ENCODE results near the gene OPCML.

The OPCML gene

DNA sequence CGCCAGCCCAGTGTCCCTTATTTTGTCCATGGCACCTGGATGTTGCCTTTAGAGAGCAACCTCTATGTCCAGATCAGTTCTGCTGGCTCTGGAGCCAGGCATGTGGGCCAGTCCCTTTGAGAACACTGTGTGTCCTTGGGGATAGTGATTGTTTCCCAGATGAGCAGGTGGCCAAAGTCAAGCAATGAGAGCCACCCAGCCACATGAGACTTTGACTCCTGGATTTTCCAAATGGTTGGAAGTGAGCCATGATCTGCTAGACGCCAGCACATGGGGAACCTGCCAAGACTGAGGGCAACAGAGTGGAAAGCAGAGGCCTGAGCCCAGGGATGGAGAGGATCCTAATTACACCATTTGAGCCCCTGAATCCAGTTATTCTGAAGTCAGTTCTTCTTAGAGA is 479.8 kb downstream of the OPCML start:
- H3K4me1 ChIP-seq (ENCODE audit: insufficient read depth, low read length, poor library complexity, severe bottlenecking) = no peaks in the 10 kb centered on the region
- no peaks in the 10 kb centered on the region for H3F3A ChIP-seq (ENCODE audit: low read depth)
- H3K9me3 ChIP-seq (ENCODE audit: insufficient read depth, low read depth, low read length) = peaks cover 7% of the 10 kb centered on the region; the same call in 1 of the 2 replicates
- H2AFZ ChIP-seq (ENCODE audit: low read length) = no peak overlapping the region
- no peak overlapping the region for H3K4me3 ChIP-seq (ENCODE audit: low read length, poor library complexity, severe bottlenecking)
- no peaks in the 10 kb centered on the region for H4K20me1 ChIP-seq (ENCODE audit: insufficient read depth, low read length, poor library complexity, severe bottlenecking)
- H3K36me3 ChIP-seq (ENCODE audit: insufficient read depth, low read length) = no peaks in the 10 kb centered on the region
- no peaks in the 10 kb centered on the region for H3K79me2 ChIP-seq (ENCODE audit: insufficient read depth, low read length)
- no peak overlapping the region for H3K9ac ChIP-seq (ENCODE audit: low read depth, low read length, poor library complexity, severe bottlenecking)
- no peak overlapping the region for H3K4me2 ChIP-seq (ENCODE audit: low read depth, low read length, poor library complexity, severe bottlenecking)
- H3K27me3 ChIP-seq (ENCODE audit: insufficient read depth, low read length, poor library complexity, severe bottlenecking) = no peaks in the 10 kb centered on the region
- TF ChIP-seq EZH2phosphoT487 (IDR thresholded peaks at IDR 0.05; ENCODE audit: borderline replicate concordance) = no peak
- TF ChIP-seq, protein P1, sequence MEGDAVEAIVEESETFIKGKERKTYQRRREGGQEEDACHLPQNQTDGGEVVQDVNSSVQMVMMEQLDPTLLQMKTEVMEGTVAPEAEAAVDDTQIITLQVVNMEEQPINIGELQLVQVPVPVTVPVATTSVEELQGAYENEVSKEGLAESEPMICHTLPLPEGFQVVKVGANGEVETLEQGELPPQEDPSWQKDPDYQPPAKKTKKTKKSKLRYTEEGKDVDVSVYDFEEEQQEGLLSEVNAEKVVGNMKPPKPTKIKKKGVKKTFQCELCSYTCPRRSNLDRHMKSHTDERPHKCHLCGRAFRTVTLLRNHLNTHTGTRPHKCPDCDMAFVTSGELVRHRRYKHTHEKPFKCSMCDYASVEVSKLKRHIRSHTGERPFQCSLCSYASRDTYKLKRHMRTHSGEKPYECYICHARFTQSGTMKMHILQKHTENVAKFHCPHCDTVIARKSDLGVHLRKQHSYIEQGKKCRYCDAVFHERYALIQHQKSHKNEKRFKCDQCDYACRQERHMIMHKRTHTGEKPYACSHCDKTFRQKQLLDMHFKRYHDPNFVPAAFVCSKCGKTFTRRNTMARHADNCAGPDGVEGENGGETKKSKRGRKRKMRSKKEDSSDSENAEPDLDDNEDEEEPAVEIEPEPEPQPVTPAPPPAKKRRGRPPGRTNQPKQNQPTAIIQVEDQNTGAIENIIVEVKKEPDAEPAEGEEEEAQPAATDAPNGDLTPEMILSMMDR (conservative IDR thresholded peaks at IDR 0.05; ENCODE audit: low read length) = no peak
- no peaks in the 10 kb centered on the region for H3K9me2 ChIP-seq (replicated peaks; ENCODE audit: low read depth, low read length)

DNA sequence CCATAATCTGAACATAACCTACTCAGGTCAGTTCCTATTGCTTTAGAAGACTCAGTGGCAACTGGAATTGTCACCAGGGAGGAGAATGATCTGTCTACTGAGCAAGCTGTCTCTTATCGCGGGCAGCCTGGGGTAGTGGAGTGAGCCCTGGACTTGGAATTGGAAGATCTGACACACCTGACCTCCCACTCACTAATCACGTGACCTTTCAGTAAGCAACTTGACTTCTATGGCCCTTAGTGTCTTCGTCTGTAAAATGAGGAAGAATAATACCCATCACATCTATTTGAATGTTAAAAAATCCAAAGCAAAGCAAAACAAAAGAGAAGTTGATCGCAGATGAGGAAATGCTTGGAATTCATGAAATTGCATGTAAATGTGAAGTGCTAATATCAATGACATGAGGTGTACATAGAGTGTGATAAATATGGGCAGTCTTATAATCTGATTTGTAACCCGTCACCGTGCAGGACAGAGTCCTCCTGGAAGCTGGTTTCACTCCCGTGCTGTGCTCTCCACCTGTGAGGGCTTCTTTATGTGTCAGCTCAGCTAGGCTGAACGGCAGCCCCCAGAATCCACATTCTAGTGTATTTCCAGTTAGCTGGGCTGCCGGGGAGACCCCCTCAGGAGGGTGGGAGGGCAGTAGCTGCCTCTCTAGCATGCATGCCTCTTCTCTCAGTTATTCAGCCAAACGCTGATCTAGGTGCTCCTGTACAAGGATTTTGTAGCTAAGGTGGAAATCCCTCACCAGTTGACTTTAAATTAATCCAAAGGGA is 482.9 kb downstream of the OPCML start:
- no peaks in the 10 kb centered on the region for H3F3A ChIP-seq (ENCODE audit: low read depth)
- no peaks in the 10 kb centered on the region for H3K4me1 ChIP-seq (ENCODE audit: insufficient read depth, low read length, poor library complexity, severe bottlenecking)
- H3K27me3 ChIP-seq (ENCODE audit: insufficient read depth, low read length, poor library complexity, severe bottlenecking) = no peaks in the 10 kb centered on the region
- no peaks in the 10 kb centered on the region for H3K36me3 ChIP-seq (ENCODE audit: insufficient read depth, low read length)
- H3K4me3 ChIP-seq (ENCODE audit: low read length, poor library complexity, severe bottlenecking) = no peak overlapping the region
- no peaks in the 10 kb centered on the region for H3K79me2 ChIP-seq (ENCODE audit: insufficient read depth, low read length)
- H3K9ac ChIP-seq (ENCODE audit: low read depth, low read length, poor library complexity, severe bottlenecking) = no peak overlapping the region
- TF ChIP-seq, protein P1 (conservative IDR thresholded peaks at IDR 0.05; ENCODE audit: low read length) = no peak
- TF ChIP-seq EZH2phosphoT487 (IDR thresholded peaks at IDR 0.05; ENCODE audit: borderline replicate concordance) = no peak
- no peak overlapping the region for H2AFZ ChIP-seq (ENCODE audit: low read length)
- H4K20me1 ChIP-seq (ENCODE audit: insufficient read depth, low read length, poor library complexity, severe bottlenecking) = no peaks in the 10 kb centered on the region
- H3K4me2 ChIP-seq (ENCODE audit: low read depth, low read length, poor library complexity, severe bottlenecking) = no peak overlapping the region
- peaks cover 5% of the 10 kb centered on the region; the same call in 1 of the 2 replicates for H3K9me3 ChIP-seq (ENCODE audit: insufficient read depth, low read depth, low read length)
- H3K9me2 ChIP-seq (replicated peaks; ENCODE audit: low read depth, low read length) = no peaks in the 10 kb centered on the region

DNA sequence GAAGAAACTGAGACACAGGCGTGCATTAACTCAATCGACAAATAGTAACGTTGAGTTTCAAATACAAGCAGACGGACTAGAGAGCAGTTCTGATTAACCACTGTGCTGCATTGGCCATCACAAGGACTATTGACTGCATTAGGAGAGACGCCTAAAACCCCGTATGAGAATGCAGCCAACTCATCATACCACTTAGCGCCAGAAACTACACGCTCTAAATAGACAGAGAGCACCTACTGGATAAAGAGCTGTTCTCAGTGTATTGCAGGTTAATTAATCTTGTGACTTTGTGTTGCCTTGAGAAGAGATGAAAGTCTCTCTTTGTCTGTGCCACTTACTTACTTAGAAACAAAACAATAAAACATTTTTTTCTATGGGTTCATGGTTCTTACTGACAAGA is 484.0 kb downstream of the OPCML start:
- Histone ChIP-seq H3K4me2 (ENCODE audit: low read depth, low read length, poor library complexity, severe bottlenecking) (no peak overlapping the region), H3K4me1 (ENCODE audit: insufficient read depth, low read length, poor library complexity, severe bottlenecking) (no peaks in the 10 kb centered on the region), H3K79me2 (ENCODE audit: insufficient read depth, low read length) (no peaks in the 10 kb centered on the region), H3K4me3 (ENCODE audit: low read length, poor library complexity, severe bottlenecking) (no peak overlapping the region), H4K20me1 (ENCODE audit: insufficient read depth, low read length, poor library complexity, severe bottlenecking) (no peaks in the 10 kb centered on the region), H2AFZ (ENCODE audit: low read length) (no peak overlapping the region), H3F3A (ENCODE audit: low read depth) (no peaks in the 10 kb centered on the region), H3K36me3 (ENCODE audit: insufficient read depth, low read length) (no peaks in the 10 kb centered on the region), H3K9me3 (ENCODE audit: insufficient read depth, low read depth, low read length) (peaks cover 6% of the 10 kb centered on the region; the same call in 1 of the 2 replicates), H3K27me3 (ENCODE audit: insufficient read depth, low read length, poor library complexity, severe bottlenecking) (no peaks in the 10 kb centered on the region), H3K9me2 (replicated peaks; ENCODE audit: low read depth, low read length) (no peaks in the 10 kb centered on the region), H3K9ac (ENCODE audit: low read depth, low read length, poor library complexity, severe bottlenecking) (no peak overlapping the region)
- TF ChIP-seq, protein P1 (conservative IDR thresholded peaks at IDR 0.05; ENCODE audit: low read length) = no peak
- no peak for TF ChIP-seq EZH2phosphoT487 (IDR thresholded peaks at IDR 0.05; ENCODE audit: borderline replicate concordance)
